ENCODE data around the gene UQCRC1. TPM values are rescaled to one million over a fixed set of nuclear protein-coding genes. Genes with fewer than 3 reads are reported as not detected.

Gene UQCRC1
- total RNA-seq, 1 experiment from 2014 or later, result 323 TPM

DNA sequence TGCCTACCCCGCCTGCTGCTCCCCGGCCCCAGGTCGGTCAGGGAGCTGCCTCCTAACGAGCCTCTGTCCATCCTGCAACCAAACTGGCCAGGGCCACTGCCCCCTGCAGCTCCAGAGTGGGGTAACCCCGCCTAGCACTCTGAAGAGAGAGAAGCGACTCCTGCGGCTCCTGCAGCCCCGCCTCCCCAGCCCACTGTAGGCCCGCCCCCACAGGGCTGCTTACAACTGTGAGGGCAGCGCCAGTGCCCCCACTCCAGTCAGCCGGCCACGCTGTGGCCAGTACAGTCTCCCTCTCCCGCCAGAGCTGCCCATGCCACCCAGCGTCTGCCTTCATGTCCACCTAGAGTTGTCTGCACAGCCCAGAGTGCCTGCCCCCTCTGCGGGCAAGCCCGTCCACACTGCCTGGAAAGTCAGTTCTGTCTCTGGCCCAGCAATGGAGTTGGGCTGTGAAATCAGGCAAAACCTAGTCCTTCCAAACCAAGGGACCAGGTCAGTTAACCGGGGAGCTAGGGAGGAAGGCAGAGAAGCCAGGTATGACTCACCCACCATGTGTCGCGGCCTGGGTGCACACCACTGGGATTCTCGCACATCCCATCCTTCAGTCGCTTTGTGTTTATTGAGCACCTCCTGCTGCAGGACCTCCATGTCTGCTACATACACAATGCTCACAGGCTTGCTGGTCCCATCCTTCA is 48.3 kb downstream of the UQCRC1 start:
- H3K36me3 Mint-ChIP-seq, result no peaks in the 10 kb centered on the region
- H3K27ac Mint-ChIP-seq, result peak overlapping the region; percentile 83
- peak; percentile 81 for DNase-seq (ENCODE audit: low spot score)
- H3K27me3 Mint-ChIP-seq (ENCODE audit: low read depth), result no peaks in the 10 kb centered on the region
- H3K9me3 Mint-ChIP-seq, result no peaks in the 10 kb centered on the region
- ChIA-PET CTCF (interaction anchor here (0.6 to 5.9 kb wide), 13 partner anchors 9 to 128 kb away, joined by 3 to 71 read pairs (median 4); partner anchors contain the start of genes CCDC51, CELSR3, NCKIPSD and SLC26A6), POLR2A (interaction anchor here (0.7 to 1.0 kb wide), 2 partner anchors 74 to 89 kb away, joined by 5 to 7 read pairs; partner anchors contain the start of gene SLC26A6)
- H3K4me1 Mint-ChIP-seq, result peaks cover 47% of the 10 kb centered on the region
- peak overlapping the region; percentile 57 for H3K4me3 Mint-ChIP-seq
- no peak for TF ChIP-seq ATF6 (CRISPR knock-in tag; IDR thresholded peaks at IDR 0.05)
- 0 out of 2 replicates have a peak, but pooled peaks have one; percentile 32 for TF ChIP-seq ETV6 (CRISPR knock-in tag; IDR thresholded peaks at IDR 0.05)
- 0 out of 2 replicates have a peak, but pooled peaks have one; percentile 14 for TF ChIP-seq ZNF138 (CRISPR knock-in tag; conservative IDR thresholded peaks at IDR 0.05)
- TF ChIP-seq ZBTB21 (CRISPR knock-in tag; IDR thresholded peaks at IDR 0.05; ENCODE audit: borderline replicate concordance), result peak; percentile 27; the same call in 1 of the 2 replicates
- no peak for TF ChIP-seq ZNF671 (CRISPR knock-in tag; IDR thresholded peaks at IDR 0.05)
- TF ChIP-seq, protein P1, sequence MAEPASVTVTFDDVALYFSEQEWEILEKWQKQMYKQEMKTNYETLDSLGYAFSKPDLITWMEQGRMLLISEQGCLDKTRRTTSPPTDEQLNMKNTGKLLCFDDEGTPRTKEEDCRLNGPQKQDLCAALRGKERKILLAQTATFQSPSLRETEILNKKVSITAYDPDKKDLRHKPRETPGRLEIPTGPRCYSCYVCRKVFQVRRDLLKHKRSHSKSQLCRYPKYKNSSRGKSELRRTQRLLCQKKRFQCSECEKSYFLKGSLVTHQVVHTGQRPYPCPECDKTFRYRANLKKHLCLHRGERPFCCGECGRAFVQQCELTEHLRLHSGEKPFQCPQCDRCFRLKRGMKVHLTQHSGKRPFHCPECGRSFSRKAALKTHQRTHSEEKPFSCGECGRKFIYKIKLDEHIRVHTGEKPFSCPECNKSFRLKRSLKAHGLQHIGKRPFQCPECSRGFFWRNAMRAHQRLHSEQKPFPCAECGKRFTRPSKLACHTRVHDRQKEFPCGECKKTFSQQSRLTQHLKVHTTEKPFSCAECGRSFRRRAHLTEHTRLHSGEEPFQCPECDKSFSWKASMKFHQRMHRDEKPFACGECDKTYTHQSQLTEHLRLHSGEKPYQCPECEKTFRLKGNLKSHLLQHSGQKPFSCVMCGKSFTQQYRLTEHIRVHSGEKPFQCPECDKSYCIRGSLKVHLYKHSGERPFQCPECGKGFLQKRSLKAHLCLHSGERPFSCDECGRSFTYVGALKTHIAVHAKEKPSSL (CRISPR knock-in tag; conservative IDR thresholded peaks at IDR 0.05), result no peak
- peak; percentile 12 for ATAC-seq

DNA sequence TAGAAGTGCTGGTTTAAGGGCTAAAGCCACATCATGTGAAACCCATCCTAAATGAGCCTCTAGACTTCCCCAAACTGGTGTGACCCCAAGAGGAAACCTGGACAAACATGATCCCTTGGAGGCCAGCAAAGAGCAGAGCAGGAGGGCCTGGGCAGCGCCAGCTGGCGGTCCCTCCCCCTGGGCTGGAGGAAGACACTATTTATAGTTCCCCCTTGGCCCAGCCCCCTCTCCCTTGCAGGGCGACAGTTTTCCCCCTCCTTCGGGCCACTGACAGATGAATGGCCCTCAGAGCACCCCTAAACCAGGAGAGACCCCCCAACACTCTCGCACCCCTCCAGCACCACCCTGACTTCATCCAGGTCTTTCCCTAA is 48.8 kb downstream of the UQCRC1 start:
- H3K4me3 Mint-ChIP-seq, result peak overlapping the region; percentile 57
- CTCF ChIA-PET, result interaction anchor here (0.6 to 5.9 kb wide), 12 partner anchors 10 to 128 kb away, joined by 3 to 71 read pairs (median 4); partner anchors contain the start of genes CELSR3, NCKIPSD and SLC26A6
- no peak for ATAC-seq

DNA sequence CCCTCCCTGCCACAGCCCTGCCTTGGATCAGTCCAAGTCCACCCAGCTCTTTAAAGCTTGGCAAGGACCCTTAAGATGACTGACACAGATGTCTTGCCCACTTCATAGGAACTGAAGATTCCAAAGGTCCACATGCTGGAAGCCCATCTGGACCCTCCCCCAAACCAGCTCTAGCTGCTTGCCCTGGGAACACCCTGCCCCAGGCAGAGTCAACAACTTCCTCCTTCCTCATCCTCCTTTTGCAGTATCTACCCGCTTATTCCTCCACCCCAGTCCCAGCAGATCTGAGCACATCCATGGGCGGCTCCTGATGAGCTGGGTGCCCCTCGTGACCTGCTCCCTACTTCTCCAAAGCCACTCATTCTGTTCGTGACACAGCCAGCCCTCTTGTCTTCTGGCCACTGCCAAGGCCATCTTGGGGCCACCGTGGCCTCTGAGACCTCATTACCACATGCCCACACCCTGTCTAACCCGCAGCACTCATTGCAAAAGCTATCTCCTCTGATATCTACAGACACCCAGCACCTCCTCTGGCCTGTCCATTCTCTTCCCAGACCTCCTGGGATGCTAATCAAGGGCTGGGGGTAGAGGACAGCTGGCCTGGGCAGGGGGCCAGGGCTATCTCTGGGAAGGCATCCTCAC is 50.8 kb downstream of the UQCRC1 start:
- ChIA-PET CTCF (interaction anchor here (0.6 to 7.2 kb wide), 25 partner anchors 8 to 1280 kb away, joined by 3 to 84 read pairs (median 5); partner anchors contain the start of genes CCDC51, CELSR3, IP6K2 and NCKIPSD), POLR2A (interaction anchor here (0.8 to 1.4 kb wide), 2 partner anchors 76 to 105 kb away, joined by 3 to 4 read pairs; partner anchors contain the start of genes CELSR3 and SLC26A6)
- Mint-ChIP-seq H3K4me3 (no peak overlapping the region; the same call in 1 of the 2 replicates), H3K27me3 (ENCODE audit: low read depth) (no peaks in the 10 kb centered on the region), H3K36me3 (peaks cover 16% of the 10 kb centered on the region; the same call in 1 of the 2 replicates), H3K9me3 (no peaks in the 10 kb centered on the region), H3K4me1 (peaks cover 64% of the 10 kb centered on the region), H3K27ac (no peak overlapping the region)
- ATAC-seq, result no peak
- DNase-seq (ENCODE audit: low spot score), result no peak
- TF ChIP-seq NFYB (CRISPR knock-in tag; conservative IDR thresholded peaks at IDR 0.05; ENCODE audit: low read depth), result no peak
- TF ChIP-seq OVOL2 (CRISPR knock-in tag; IDR thresholded peaks at IDR 0.05; ENCODE audit: borderline replicate concordance), result no peak
- TF ChIP-seq, protein P2, sequence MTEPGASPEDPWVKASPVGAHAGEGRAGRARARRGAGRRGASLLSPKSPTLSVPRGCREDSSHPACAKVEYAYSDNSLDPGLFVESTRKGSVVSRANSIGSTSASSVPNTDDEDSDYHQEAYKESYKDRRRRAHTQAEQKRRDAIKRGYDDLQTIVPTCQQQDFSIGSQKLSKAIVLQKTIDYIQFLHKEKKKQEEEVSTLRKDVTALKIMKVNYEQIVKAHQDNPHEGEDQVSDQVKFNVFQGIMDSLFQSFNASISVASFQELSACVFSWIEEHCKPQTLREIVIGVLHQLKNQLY (CRISPR knock-in tag; IDR thresholded peaks at IDR 0.05), result no peak
- TF ChIP-seq CREB1 (CRISPR knock-in tag; IDR thresholded peaks at IDR 0.05), result no peak
- no peak for TF ChIP-seq SMAD4 (CRISPR knock-in tag; IDR thresholded peaks at IDR 0.05)
- no peak for TF ChIP-seq NR3C1 (CRISPR knock-in tag; conservative IDR thresholded peaks at IDR 0.05; ENCODE audit: low read depth)
- TF ChIP-seq MYBL2 (CRISPR knock-in tag; IDR thresholded peaks at IDR 0.05), result no peak
- TF ChIP-seq ZNF263 (CRISPR knock-in tag; IDR thresholded peaks at IDR 0.05; ENCODE audit: low read depth), result no peak
- no peak for TF ChIP-seq SMAD3 (CRISPR knock-in tag; IDR thresholded peaks at IDR 0.05; ENCODE audit: borderline replicate concordance)
- no peak for TF ChIP-seq FOXK1 (CRISPR knock-in tag; IDR thresholded peaks at IDR 0.05)
- TF ChIP-seq, protein P3, sequence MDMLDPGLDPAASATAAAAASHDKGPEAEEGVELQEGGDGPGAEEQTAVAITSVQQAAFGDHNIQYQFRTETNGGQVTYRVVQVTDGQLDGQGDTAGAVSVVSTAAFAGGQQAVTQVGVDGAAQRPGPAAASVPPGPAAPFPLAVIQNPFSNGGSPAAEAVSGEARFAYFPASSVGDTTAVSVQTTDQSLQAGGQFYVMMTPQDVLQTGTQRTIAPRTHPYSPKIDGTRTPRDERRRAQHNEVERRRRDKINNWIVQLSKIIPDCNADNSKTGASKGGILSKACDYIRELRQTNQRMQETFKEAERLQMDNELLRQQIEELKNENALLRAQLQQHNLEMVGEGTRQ (CRISPR knock-in tag; IDR thresholded peaks at IDR 0.05), result no peak
- TF ChIP-seq TP53 (CRISPR knock-in tag; IDR thresholded peaks at IDR 0.05), result no peak
- no peak for TF ChIP-seq AFF4 (CRISPR knock-in tag; IDR thresholded peaks at IDR 0.05; ENCODE audit: borderline replicate concordance)
- TF ChIP-seq ZNF219 (CRISPR knock-in tag; IDR thresholded peaks at IDR 0.05; ENCODE audit: borderline replicate concordance), result no peak

More for the DNA sequence above, 48.8 kb downstream of the UQCRC1 start:
- POLR2A ChIA-PET, result interaction anchor here (0.7 to 1.0 kb wide), 2 partner anchors 75 to 88 kb away, joined by 5 to 7 read pairs; partner anchors contain the start of gene SLC26A6
- no peaks in the 10 kb centered on the region for H3K9me3 Mint-ChIP-seq
- H3K27ac Mint-ChIP-seq, result peak overlapping the region; percentile 85; the same call in 1 of the 2 replicates
- H3K36me3 Mint-ChIP-seq, result no peaks in the 10 kb centered on the region
- TF ChIP-seq ZNF671 (CRISPR knock-in tag; IDR thresholded peaks at IDR 0.05), result no peak
- H3K4me1 Mint-ChIP-seq, result peaks cover 51% of the 10 kb centered on the region
- no peaks in the 10 kb centered on the region for H3K27me3 Mint-ChIP-seq (ENCODE audit: low read depth)
- DNase-seq (ENCODE audit: low spot score), result no peak

Data from WTC11 (cell line).